ENCODE results near the gene EVI5L.

DNA sequence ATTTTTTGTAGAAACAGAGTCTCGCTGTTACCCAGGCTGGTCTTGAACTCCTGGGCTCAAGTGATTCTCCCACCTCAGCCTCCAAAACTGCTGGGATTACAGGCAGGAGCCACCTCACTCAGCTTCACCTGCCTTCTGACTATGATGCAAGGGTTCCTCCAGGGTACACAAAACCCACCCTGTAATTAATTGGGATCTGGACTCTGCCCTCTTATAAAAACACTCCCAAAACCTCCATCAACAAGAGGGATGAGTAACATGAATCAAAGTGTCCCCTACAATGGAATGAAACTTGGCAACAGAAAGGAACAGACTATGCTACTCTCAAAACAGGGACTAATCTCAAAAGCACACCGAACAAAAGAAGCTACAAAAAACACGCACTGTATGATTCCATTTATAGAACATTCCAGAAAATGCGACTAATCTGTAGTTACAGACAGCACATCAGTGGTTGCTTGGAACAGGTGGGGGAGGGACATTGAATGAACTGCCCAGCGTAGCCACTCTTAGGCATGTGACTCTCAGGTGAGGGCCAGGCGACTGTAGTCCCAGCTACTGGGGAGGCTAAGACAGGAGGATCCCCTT lies 47.3 kb downstream of the EVI5L start:
- TF ChIP-seq POLR2A (IDR thresholded peaks at IDR 0.05) (no peak), CTCF (IDR thresholded peaks at IDR 0.05) (no peak)
